Measurements from ENCODE around the gene NMNAT2. TPM values are rescaled to one million over a fixed set of nuclear protein-coding genes. Genes with fewer than 3 reads are reported as not detected.

Gene NMNAT2
- total RNA-seq, 1 donor from 2014 or later: 0.50 TPM

- peak overlapping the region; percentile 40 for H2AFZ ChIP-seq (ENCODE audit: low read depth, low read length)
- FAIRE-seq: no peak
- no peaks in the 10 kb centered on the region for H3K4me1 ChIP-seq (ENCODE audit: insufficient read depth, low read length)
- H3K27ac Mint-ChIP-seq (ENCODE audit: unreplicated experiment): no peak overlapping the region
- no peak overlapping the region for H3K9ac ChIP-seq (ENCODE audit: low read length)
- H3K36me3 ChIP-seq (ENCODE audit: insufficient read depth, low read length): no peaks in the 10 kb centered on the region
- no peaks in the 10 kb centered on the region for H3K9me3 Mint-ChIP-seq (ENCODE audit: unreplicated experiment)
- no peak overlapping the region for H3K4me3 ChIP-seq (ENCODE audit: insufficient read depth, low read depth, low read length)
- H3K27me3 ChIP-seq (ENCODE audit: insufficient read depth, low read length): no peaks in the 10 kb centered on the region
- H3K9me3 ChIP-seq (ENCODE audit: insufficient read depth, low read depth, low read length): no peaks in the 10 kb centered on the region
- no peaks in the 10 kb centered on the region for H3K36me3 Mint-ChIP-seq (ENCODE audit: low read depth, unreplicated experiment)
- no peaks in the 10 kb centered on the region for H3K27me3 Mint-ChIP-seq (ENCODE audit: low read depth, unreplicated experiment)
- no peak overlapping the region for H3K4me2 ChIP-seq (ENCODE audit: low read length)
- H3K4me1 Mint-ChIP-seq (ENCODE audit: low read depth, unreplicated experiment): peaks cover 10% of the 10 kb centered on the region
- TF ChIP-seq EZH2 (IDR thresholded peaks at IDR 0.05; ENCODE audit: insufficient read depth, low read length): no peak
- TF ChIP-seq, protein P1, sequence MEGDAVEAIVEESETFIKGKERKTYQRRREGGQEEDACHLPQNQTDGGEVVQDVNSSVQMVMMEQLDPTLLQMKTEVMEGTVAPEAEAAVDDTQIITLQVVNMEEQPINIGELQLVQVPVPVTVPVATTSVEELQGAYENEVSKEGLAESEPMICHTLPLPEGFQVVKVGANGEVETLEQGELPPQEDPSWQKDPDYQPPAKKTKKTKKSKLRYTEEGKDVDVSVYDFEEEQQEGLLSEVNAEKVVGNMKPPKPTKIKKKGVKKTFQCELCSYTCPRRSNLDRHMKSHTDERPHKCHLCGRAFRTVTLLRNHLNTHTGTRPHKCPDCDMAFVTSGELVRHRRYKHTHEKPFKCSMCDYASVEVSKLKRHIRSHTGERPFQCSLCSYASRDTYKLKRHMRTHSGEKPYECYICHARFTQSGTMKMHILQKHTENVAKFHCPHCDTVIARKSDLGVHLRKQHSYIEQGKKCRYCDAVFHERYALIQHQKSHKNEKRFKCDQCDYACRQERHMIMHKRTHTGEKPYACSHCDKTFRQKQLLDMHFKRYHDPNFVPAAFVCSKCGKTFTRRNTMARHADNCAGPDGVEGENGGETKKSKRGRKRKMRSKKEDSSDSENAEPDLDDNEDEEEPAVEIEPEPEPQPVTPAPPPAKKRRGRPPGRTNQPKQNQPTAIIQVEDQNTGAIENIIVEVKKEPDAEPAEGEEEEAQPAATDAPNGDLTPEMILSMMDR (IDR thresholded peaks at IDR 0.05; ENCODE audit: insufficient read depth, low read depth, low read length): no peak
- no peaks in the 10 kb centered on the region for H3K79me2 ChIP-seq (ENCODE audit: insufficient read depth, low read length)
- no peak overlapping the region for H3K4me3 Mint-ChIP-seq (ENCODE audit: unreplicated experiment)
- no peaks in the 10 kb centered on the region for H4K20me1 ChIP-seq (ENCODE audit: insufficient read depth, low read length)
- H3K27ac ChIP-seq (ENCODE audit: low read depth, low read length): no peak overlapping the region
- DNase-seq (ENCODE audit: low read depth): no peak
Measured at GRCh38 chr1:183302452-183303322, 115.5 kb downstream of the NMNAT2 start.

- no peaks in the 10 kb centered on the region for H3K9me3 ChIP-seq (ENCODE audit: insufficient read depth, low read depth, low read length)
- H4K20me1 ChIP-seq (ENCODE audit: insufficient read depth, low read length): no peaks in the 10 kb centered on the region
- DNase-seq (ENCODE audit: low read depth) (no peak), FAIRE-seq (no peak)
- H3K27ac Mint-ChIP-seq (ENCODE audit: unreplicated experiment): no peak overlapping the region
- no peak overlapping the region for H3K27ac ChIP-seq (ENCODE audit: low read depth, low read length)
- no peak overlapping the region for H3K4me2 ChIP-seq (ENCODE audit: low read length)
- H3K27me3 Mint-ChIP-seq (ENCODE audit: low read depth, unreplicated experiment): peaks cover 2% of the 10 kb centered on the region
- H3K79me2 ChIP-seq (ENCODE audit: insufficient read depth, low read length): no peaks in the 10 kb centered on the region
- H3K4me3 Mint-ChIP-seq (ENCODE audit: unreplicated experiment): no peak overlapping the region
- TF ChIP-seq, protein P1 (IDR thresholded peaks at IDR 0.05; ENCODE audit: insufficient read depth, low read depth, low read length): no peak
- TF ChIP-seq EZH2 (IDR thresholded peaks at IDR 0.05; ENCODE audit: insufficient read depth, low read length): no peak
- no peaks in the 10 kb centered on the region for H3K36me3 ChIP-seq (ENCODE audit: insufficient read depth, low read length)
- H3K4me1 ChIP-seq (ENCODE audit: insufficient read depth, low read length): no peaks in the 10 kb centered on the region
- H3K36me3 Mint-ChIP-seq (ENCODE audit: low read depth, unreplicated experiment): no peaks in the 10 kb centered on the region
- H3K27me3 ChIP-seq (ENCODE audit: insufficient read depth, low read length): no peaks in the 10 kb centered on the region
- H3K4me1 Mint-ChIP-seq (ENCODE audit: low read depth, unreplicated experiment): peaks cover 10% of the 10 kb centered on the region
- no peak overlapping the region for H3K4me3 ChIP-seq (ENCODE audit: insufficient read depth, low read depth, low read length)
- H3K9ac ChIP-seq (ENCODE audit: low read length): no peak overlapping the region
- H2AFZ ChIP-seq (ENCODE audit: low read depth, low read length): no peak overlapping the region
- H3K9me3 Mint-ChIP-seq (ENCODE audit: unreplicated experiment): no peaks in the 10 kb centered on the region
Measured at GRCh38 chr1:183301239-183301638, 116.9 kb downstream of the NMNAT2 start.

GRCh38 chr1:183300828-183301227 is 117.4 kb downstream of the NMNAT2 start:
- no peak overlapping the region for H3K27ac ChIP-seq (ENCODE audit: low read depth, low read length)
- TF ChIP-seq, protein P1 (IDR thresholded peaks at IDR 0.05; ENCODE audit: insufficient read depth, low read depth, low read length): no peak
- TF ChIP-seq EZH2 (IDR thresholded peaks at IDR 0.05; ENCODE audit: insufficient read depth, low read length): no peak
- H3K4me3 ChIP-seq (ENCODE audit: insufficient read depth, low read depth, low read length): no peak overlapping the region
- no peak overlapping the region for H3K4me2 ChIP-seq (ENCODE audit: low read length)
- H3K4me1 ChIP-seq (ENCODE audit: insufficient read depth, low read length): no peaks in the 10 kb centered on the region
- H4K20me1 ChIP-seq (ENCODE audit: insufficient read depth, low read length): no peaks in the 10 kb centered on the region
- H3K79me2 ChIP-seq (ENCODE audit: insufficient read depth, low read length): no peaks in the 10 kb centered on the region
- FAIRE-seq (no peak), DNase-seq (ENCODE audit: low read depth) (no peak)
- no peaks in the 10 kb centered on the region for H3K27me3 ChIP-seq (ENCODE audit: insufficient read depth, low read length)
- Mint-ChIP-seq H3K4me1 (ENCODE audit: low read depth, unreplicated experiment) (peaks cover 10% of the 10 kb centered on the region), H3K9me3 (ENCODE audit: unreplicated experiment) (no peaks in the 10 kb centered on the region), H3K36me3 (ENCODE audit: low read depth, unreplicated experiment) (no peaks in the 10 kb centered on the region), H3K27me3 (ENCODE audit: low read depth, unreplicated experiment) (peaks cover 2% of the 10 kb centered on the region), H3K4me3 (ENCODE audit: unreplicated experiment) (no peak overlapping the region), H3K27ac (ENCODE audit: unreplicated experiment) (no peak overlapping the region)
- no peak overlapping the region for H2AFZ ChIP-seq (ENCODE audit: low read depth, low read length)
- H3K9ac ChIP-seq (ENCODE audit: low read length): no peak overlapping the region
- no peaks in the 10 kb centered on the region for H3K36me3 ChIP-seq (ENCODE audit: insufficient read depth, low read length)
- no peaks in the 10 kb centered on the region for H3K9me3 ChIP-seq (ENCODE audit: insufficient read depth, low read depth, low read length)
